Activated gamma-delta T cell treated with anti-CD3 and anti-CD28 coated beads, Interleukin-2, amount 50 U/mL, for 16 hours (primary cell): Measurements from ENCODE around the gene POU2F1.

Source experiments
- DNase-seq: peaks from one replicate; pipeline ENCODE4 v3.0.0-alpha.2; 2020; ENCODE audit warnings: low read depth

Gene POU2F1

DNA sequence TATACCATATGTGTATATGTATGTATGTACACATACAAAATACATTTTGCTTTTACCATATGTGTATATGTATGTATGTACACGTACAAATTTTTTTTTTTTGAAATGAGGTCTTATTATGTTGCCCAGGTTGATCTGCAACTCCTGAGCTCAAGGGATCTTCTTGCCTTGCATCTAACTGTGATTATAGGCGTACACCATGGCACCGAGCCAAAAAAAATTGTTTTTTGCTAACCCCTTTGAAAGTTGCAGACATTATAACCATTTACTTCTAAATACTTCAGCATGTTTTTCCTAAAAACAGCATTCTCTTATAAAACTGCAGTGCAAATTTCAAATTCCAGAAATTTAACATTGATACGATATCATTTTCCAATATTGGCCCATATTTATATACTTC lies 147.0 kb downstream of the POU2F1 start:
- no peak for DNase-seq

DNA sequence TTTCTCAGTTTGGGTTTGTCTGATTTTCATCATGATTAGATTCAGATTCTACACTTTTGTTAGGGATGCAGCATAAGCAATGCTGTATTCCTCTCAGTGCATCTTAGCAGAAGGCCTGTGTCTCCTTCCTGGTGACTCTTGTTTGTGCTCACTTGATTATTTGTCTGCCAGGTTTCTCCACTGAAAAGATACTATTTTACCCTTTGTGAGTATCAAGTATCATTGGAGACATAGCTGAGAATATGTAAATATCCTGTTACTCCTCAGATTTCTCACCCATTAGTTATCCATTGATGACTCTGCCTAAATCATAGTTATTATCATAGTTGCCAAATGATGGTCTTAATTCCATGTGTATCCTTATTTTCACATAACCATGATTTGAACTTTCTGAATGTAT lies 148.5 kb downstream of the POU2F1 start:
- no peak for DNase-seq

DNA sequence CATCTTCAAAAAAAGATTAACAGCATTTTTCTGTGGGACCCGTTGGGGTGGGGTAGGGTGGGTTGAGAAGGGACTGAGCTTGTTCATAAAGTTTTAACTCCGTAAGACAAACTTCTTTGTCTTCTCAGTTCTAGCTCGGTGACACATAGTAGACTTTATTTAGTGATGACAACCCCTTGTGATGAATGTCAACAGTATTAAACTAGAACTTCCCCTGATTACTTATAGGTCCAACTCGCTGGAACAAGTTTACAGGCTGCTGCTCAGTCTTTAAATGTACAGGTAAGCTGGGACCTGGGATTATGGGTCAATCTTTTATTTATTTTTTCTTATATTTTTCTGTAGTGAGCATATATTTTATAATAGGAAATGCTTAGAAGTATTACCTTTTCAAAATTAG lies 149.2 kb downstream of the POU2F1 start:
- DNase-seq, result no peak

DNA sequence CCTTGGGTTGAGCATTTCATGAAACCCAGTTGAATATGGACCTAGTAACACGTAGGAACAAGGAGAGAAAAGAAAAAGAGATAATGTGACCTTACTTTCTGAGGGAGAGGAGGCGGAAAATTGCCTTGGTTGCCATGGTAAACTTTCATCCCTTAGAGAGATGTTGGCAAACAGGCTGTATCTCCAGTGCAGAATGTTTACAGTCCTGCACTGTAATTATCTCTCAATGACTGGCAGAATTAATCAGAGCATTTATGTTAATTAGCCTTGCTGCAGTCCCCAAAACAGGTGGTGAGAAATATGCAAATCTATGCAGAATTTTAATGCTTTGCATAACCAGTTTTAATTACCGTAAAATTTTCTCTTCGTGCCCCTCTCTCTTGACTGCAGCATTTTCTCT lies 150.3 kb downstream of the POU2F1 start:
- no peak for DNase-seq

DNA sequence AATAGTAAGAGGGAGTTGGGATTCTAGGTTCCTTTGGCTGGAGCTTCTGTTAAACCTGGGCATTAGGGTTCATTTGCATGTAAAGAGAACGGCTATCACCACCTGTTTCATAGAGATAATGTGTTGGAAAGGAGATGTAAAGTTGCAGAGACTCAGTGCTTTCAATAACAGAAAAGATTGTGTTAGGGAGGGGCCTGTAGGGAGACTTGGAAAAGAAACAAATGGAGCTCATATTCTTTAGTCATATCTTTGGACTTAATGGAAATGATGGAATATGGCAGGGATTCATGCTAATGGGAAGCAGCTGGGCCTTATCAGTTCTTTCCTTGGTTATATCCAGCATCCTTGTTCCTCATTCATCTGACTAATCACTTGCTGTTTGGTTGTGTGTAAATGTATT lies 152.7 kb downstream of the POU2F1 start:
- DNase-seq, result no peak

DNA sequence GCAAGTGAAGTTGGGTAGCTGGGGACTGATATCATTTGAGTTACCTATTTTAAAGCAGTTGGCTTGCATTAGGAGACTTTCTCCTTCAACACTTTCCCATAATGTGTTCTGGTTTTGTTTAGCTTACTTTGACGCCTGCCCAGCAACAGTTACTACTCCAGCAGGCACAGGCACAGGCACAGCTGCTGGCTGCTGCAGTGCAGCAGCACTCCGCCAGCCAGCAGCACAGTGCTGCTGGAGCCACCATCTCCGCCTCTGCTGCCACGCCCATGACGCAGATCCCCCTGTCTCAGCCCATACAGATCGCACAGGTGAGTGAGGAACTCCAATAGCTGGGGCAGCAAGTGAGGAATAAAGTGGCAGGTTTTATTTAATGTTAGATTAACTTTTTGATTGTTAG lies 153.3 kb downstream of the POU2F1 start:
- DNase-seq, result no peak

DNA sequence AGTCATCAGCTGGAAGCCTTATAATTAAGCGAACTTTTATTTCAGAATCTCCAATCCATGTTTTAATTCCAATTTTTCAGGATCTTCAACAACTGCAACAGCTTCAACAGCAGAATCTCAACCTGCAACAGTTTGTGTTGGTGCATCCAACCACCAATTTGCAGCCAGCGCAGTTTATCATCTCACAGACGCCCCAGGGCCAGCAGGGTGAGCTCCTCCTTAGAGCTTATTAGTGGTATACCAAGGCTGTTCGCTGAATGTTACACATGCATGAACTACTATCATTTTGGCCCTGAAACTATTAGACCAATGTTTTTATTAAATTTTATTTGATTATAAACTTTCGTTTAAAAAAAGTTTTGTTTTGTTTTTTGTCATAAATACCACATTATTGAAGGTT lies 155.3 kb downstream of the POU2F1 start:
- DNase-seq, result no peak

DNA sequence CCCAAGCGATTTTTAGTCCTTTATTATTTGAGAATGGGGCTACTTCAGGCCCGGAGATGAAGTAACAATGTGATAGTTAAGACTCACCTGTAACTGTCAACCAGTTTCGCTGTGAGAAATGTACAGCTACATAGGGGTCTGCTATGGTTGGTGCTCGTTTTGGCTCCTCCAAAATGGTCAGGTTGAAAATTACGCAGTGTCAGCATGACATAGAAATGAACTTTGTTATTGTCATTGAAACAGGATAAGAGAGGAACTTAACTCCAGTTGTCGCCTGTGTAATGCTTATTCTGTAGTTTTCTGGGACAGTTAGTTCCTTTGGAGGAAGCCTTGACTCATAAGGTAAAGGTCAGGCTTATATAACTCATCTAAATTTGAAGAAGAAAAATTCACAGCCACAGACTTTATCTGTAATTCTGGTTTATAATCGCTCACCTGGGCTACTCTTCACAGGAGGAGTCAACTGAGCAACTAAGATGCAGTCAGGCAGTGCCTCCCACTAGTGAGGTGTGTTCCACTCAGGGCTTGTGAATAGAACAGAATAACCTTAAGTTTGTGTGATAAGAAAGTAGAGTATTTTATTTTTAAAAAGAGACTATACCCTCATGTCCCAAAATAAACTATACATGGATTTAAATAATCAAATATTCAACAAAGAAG lies 166.7 kb downstream of the POU2F1 start:
- DNase-seq, result no peak

DNA sequence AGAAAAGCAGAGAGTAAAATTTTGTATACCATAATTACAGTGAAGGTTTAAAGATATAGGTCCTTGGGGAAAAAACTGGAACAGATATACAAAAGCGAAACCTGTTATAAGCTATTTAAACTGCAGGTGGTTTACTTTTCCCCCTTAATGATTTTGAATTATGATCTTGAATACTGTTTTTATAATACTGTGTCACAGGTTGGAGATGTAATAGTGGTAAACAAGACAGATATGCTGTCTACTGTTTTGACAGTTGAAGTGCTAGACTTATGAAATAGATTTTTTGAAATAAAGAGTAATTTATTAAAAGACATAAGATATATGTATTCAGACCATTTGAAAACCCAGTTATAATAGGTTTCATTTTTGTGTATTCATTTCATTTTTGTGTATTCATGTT lies 168.3 kb downstream of the POU2F1 start:
- no peak for DNase-seq

DNA sequence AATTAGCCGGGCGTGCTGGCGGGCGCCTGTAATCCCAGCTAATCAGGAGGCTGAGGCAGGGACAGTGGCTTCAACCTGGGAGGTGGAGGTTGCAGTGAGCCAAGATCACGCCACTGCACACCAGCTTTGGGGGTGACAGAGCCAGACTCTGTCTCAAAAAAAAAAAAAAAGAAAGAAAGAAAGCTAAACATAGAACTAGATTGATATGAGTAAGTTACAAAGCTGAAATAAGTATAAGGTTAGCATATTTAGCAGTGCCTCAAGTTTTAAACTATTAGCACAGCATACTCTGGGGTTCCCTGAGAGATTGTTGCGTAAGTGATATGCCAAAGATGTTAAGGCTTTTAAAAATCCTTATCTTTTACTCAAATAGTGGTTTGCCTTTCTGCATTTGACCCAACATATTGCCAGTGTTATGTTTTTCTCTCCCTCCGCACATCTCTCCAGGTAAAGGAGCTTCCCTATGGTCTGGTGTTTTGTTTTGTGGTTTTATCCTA lies 171.6 kb downstream of the POU2F1 start:
- DNase-seq, result no peak

DNA sequence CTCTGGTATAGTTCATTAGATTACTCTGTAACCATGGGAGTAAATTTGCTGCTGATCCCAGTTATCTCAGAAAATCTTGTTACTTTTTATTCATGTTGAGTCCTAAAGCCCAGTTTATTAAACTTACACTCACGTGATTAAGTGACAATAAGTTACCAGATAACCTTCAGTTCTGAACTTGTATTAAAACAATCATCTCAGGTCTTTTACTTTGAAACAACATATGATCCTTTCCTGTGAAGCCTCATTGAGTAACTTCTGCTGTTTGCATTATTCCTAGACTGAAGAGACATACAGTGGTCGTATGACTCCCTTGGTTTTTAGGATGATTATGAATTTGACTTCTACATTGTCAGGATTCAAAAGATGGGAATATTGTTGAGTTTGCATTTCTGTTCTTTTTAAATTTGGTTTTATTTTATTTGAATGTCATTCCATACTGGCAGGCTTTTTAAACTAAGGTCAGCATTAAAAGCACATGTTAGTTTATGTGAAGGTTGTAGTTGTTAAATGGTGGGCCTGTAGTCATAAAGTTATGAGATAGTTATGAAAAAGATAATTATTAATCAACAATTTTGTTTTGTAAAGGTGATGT lies 179.8 kb downstream of the POU2F1 start:
- DNase-seq, result no peak

DNA sequence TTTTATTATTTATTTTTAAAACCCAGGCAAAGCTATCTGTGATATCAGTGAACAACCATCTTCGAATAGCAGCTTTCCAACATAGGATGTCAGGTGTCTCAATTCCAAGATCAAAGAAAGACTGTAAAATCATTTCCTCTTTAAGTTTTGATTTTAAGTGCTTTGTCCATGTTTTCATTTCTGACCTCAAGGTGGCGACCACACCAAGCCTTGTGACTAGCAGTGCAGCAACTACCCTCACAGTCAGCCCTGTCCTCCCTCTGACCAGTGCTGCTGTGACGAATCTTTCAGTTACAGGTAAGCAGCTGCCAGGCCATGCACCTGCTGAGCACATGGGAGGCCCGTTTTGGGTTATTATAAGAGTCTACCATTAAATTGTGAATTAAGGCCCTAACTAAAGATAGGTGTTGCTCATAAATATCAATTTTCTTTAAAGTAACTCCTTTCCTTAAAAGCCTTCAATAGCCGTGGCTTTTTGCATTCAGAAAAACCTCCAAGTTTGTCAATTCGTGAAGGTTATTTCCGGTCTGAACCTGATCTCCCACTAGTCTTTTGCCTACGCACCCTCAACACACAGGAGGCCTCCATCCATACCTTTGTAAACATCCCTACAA lies 180.7 kb downstream of the POU2F1 start:
- DNase-seq, result peak; percentile 25

DNA sequence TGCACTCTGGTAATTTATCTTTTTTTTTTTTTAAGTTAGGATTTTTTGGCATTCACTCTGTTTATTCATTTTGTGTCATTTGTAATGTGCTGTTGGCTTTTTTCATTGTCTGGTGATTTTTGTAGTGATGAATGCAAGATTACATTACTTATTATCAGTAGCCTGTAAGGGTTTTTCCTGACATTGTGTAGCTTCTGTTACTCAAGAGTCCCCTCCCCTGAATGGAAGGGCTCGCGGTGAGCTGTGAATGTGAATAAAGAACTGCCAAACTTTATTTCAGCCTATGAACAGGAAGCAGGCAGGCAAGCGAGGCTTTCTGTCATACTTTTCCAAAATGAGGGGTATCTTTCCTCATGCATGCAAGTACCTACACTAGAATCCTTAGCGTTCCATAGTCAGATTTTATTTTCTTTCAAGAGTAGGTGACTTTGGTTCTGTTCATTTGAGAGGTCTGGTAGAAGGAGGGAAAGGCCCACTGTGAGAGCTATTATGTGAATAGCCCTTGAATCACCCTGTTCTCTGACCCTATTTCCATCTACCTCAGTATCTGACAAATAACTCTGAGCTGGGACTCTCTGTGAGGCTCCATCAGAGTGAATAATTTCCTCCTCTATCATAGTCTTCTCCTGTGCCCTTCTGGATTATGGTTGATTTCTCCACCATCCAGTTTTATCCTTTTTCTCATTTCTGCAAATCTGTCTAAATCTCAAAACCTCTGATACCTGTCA lies 183.6 kb downstream of the POU2F1 start:
- DNase-seq, result no peak

DNA sequence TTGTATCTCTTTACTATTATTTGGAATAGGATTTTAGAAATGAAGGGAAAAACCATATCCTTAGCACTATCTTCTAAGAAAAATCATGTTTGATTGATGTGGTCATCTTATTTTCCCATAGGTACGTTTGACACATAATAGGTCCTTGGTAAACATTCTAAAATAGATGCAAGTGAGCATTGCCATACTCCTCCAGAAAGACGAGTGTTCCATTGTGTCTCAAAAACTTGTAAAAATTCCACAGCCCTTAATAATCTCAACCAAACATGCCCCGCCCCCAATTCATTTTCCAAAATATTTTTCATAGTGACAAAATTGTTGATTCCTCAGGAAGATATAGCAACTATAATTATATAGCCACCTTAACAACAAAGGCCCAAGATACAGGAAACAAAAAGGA lies 184.2 kb downstream of the POU2F1 start:
- DNase-seq, result no peak

DNA sequence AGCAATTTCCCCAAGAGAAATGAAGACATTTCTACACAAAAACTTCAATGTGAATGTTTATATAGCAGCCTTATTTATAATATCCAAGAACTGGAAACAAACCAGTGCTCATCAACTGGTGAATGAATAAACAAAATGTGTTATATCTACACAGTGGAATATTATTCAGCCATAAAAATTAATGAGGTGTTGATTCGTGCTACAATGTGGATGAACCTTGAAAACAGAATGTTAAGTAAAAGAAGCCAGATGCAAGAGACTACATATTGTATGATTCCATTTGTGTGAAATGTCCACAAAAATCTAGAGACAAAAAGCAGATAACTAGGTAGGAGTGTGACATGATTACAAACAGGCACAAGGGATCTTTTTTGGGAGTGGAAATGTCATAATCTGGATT lies 187.7 kb downstream of the POU2F1 start:
- DNase-seq, result no peak

DNA sequence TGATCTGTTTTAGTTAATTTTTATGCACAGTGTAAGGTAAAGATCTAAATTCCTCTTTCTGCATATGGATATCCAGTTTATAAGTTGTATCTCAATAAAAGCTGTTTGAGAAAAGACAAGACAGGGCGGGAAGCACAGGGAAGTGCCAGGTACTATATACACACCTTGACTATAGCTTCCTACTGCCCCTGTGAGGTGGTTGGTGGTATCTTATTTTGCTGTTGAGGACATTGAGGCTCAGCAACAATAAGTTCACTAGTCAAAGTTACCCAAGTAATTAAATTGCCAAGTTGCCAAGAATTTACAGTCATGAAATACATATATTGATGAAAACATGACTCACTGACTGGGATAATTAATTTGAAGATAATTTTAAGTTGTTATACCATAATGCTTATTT lies 188.5 kb downstream of the POU2F1 start:
- no peak for DNase-seq

DNA sequence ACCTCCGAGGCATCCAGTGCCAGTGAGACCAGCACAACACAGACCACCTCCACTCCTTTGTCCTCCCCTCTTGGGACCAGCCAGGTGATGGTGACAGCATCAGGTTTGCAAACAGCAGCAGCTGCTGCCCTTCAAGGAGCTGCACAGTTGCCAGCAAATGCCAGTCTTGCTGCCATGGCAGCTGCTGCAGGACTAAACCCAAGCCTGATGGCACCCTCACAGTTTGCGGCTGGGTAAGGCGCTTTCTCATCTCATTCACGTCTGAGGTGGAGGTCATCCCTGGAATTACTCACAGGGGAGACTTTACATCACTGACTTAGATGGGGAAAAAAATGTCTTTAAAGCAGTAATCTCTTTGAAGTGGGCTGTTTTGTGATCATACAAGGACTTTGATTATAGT lies 191.4 kb downstream of the POU2F1 start:
- DNase-seq, result no peak

DNA sequence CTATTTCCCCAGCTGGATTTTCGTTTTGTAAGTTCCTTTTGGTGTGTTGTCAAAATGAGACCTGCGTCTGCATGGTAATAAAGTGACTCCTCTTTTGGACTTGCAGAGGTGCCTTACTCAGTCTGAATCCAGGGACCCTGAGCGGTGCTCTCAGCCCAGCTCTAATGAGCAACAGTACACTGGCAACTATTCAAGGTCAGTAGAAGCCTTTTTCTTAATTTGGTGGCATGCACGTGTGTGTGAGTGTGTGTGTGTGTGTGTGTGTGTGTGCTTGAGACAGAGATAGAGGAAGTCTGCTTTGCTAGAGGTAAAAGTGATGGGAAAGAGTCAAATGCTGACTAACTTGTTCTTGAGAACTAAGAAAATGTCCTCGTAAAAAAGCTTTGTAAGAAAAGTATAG lies 192.2 kb downstream of the POU2F1 start:
- no peak for DNase-seq

DNA sequence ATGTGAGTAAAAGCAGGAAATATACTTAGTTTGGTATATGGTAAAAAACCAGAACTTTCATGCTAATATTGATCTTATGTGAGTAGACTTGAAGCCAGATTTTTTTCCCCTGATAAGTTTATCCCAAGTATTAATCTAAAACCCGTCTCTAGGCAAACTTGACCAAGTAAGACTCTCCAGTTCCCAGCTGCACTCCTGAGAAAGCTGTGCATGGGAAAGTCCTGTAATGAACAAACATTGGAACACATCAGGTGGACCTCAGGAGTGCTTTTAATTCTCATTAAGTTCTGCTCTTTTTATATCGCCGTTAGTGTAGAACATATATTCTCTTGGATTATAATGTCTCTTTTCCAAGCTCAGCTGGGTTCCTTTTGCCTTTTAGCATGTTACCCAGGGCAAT lies 192.6 kb downstream of the POU2F1 start:
- DNase-seq, result no peak

DNA sequence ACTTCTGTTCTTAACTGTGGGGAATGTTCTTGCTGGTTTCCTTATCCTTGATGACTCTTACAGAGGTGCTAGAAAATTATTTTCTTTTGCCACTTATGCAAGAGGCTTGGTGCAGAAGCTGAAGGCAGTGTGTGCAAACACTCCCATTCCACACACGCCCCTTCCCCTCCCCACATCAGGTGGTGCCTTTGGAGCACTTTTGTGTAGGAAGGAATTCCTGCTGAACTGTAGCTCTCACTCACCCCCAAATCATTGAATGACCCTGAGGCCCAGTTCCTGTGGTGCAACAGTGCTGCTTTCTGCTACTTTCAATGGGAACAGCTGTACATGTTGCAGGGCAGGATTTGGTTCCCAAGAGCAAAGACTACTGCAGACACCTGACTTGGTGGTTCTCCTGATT lies 195.8 kb downstream of the POU2F1 start:
- no peak for DNase-seq

DNA sequence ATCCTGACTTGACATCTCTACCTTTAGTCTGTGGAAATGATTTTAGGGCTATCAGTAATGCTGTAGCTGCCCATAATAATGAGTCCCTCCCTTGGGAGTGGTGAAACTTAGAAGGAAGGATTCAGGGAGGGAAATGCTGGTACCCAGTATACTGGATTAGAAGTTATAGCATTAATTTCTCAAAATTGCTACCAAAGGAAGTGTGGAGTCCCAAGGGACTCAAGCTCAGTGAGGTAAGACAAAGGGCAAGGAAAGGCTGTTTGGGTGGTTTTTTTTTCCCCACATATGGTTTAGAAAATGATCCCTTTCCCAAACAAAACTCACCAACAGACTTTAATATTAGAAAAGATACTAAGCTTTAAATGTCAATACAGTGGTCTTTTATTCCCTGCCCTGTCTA lies 197.7 kb downstream of the POU2F1 start:
- no peak for DNase-seq

DNA sequence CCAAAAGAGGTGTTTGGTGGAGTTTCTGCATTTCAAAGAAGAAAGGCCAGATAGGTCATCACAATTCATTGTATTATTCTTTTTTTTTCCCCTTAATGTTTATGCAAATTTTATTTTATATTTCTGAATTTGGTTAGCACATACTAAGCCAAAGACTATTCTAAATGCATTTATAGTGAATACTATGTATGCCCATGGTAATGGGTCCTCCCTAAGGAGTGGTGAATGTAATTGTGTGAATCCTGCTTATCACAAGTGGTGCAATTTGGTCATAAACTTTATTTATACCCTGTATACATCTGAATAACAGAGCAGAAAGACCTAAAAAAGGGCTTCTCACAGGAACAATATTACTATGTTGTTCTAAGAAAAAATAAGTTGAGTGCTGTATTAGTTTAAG lies 198.6 kb downstream of the POU2F1 start:
- DNase-seq, result no peak

DNA sequence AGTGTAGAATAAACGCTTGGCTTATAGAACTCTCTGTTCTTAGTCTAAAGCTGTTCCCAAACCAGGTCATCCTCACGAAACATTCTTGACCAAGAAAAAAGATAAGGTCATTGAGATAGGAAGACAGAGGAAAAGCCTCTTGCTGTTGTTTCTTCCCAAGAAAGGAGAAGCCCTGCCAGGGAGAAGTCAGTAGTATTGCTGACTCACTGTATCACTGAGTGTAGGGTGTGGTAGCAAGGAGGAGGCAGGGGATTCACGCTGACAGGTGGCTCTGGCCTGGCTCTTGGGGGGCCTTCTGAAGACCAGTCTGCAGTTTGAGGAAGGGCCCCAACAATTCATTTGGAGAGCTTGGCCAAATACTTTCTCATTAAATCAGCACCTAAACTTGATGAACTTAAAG lies 199.8 kb downstream of the POU2F1 start:
- DNase-seq, result no peak
